GOT3 (cell line): Measurements from ENCODE around the gene MAP3K5.

Source experiments
- DNase-seq: peaks from one replicate; lab custom pipeline; 2025; ENCODE audit warnings: mixed read lengths; lab: John Stamatoyannopoulos, UW

MAP3K5 gene

GRCh38 chr6:136750696-136751521 is 41.4 kb downstream of the MAP3K5 start:
- no peak for DNase-seq

GRCh38 chr6:136749359-136749997 is 42.8 kb downstream of the MAP3K5 start:
- no peak for DNase-seq

GRCh38 chr6:136747507-136747906 is 44.8 kb downstream of the MAP3K5 start:
- no peak for DNase-seq

GRCh38 chr6:136745300-136745699 is 47.0 kb downstream of the MAP3K5 start:
- DNase-seq = no peak

GRCh38 chr6:136744889-136745288 is 47.4 kb downstream of the MAP3K5 start:
- no peak for DNase-seq

GRCh38 chr6:136742125-136742524 is 50.2 kb downstream of the MAP3K5 start:
- no peak for DNase-seq

GRCh38 chr6:136740050-136740974 is 52.0 kb downstream of the MAP3K5 start:
- no peak for DNase-seq

GRCh38 chr6:136739501-136739900 is 52.8 kb downstream of the MAP3K5 start:
- no peak for DNase-seq

- DNase-seq = no peak
These were observed 53.2 kb downstream of the MAP3K5 start for GRCh38 chr6:136739071-136739470.

- no peak for DNase-seq
These were observed 53.6 kb downstream of the MAP3K5 start for GRCh38 chr6:136738692-136739057.

- no peak for DNase-seq
These were observed 54.2 kb downstream of the MAP3K5 start for GRCh38 chr6:136737871-136738691.

GRCh38 chr6:136737374-136737844 is 54.9 kb downstream of the MAP3K5 start:
- no peak for DNase-seq

- DNase-seq = no peak
These were observed 55.9 kb downstream of the MAP3K5 start for GRCh38 chr6:136736281-136736960.

GRCh38 chr6:136734977-136735376 is 57.3 kb downstream of the MAP3K5 start:
- DNase-seq = no peak

GRCh38 chr6:136732889-136733288 is 59.4 kb downstream of the MAP3K5 start:
- DNase-seq = no peak

GRCh38 chr6:136729832-136730231 is 62.4 kb downstream of the MAP3K5 start:
- no peak for DNase-seq

- DNase-seq = no peak
These were observed 63.2 kb downstream of the MAP3K5 start for GRCh38 chr6:136728976-136729515.

- no peak for DNase-seq
These were observed 64.0 kb downstream of the MAP3K5 start for GRCh38 chr6:136728033-136728939.

GRCh38 chr6:136726837-136727557 is 65.3 kb downstream of the MAP3K5 start:
- no peak for DNase-seq
